GM21360 (cell line): Measurements from ENCODE around the gene CDH4.

Experiments
- ATAC-seq: cut with Tn5 transposase; IDR thresholded peaks from one replicate; pipeline ENCODE4 v1.9.1; 2021; ENCODE audit warnings: mild to moderate bottlenecking, moderate library complexity; ENCODE audit not compliant: unreplicated experiment

The CDH4 gene

GRCh38 chr20:61674688-61675087 lies 422.6 kb downstream of the CDH4 start:
- no peak for ATAC-seq

- ATAC-seq: no peak
These were observed 425.9 kb downstream of the CDH4 start for GRCh38 chr20:61677928-61678327.

DNA sequence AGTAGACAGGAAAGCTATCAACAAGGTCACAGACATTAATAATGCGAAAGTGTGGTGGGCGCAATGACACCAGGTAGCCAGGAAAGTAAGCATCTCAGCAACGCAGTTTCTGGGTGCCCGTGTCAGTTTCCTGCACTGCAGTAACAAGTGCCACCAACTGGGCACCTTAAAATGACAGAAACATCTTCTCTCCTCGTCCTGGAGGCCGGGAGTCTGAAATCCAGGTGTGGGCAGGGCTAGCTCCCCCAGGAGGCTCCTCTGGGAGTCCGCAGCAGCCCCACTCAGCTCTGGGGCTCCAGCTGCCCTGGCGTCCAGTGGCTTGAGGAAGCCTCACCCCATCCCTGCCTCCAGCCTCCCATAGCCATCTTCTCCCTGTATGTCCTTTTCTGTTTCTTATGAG lies 426.4 kb downstream of the CDH4 start:
- ATAC-seq: no peak

- no peak for ATAC-seq
These were observed 427.4 kb downstream of the CDH4 start for GRCh38 chr20:61679473-61679872.

GRCh38 chr20:61680096-61680495 lies 428.0 kb downstream of the CDH4 start:
- ATAC-seq: no peak

GRCh38 chr20:61682114-61682995 lies 430.3 kb downstream of the CDH4 start:
- ATAC-seq: no peak

- no peak for ATAC-seq
These were observed 431.1 kb downstream of the CDH4 start for GRCh38 chr20:61682996-61683681.

- no peak for ATAC-seq
These were observed 431.7 kb downstream of the CDH4 start for GRCh38 chr20:61683721-61684120.

DNA sequence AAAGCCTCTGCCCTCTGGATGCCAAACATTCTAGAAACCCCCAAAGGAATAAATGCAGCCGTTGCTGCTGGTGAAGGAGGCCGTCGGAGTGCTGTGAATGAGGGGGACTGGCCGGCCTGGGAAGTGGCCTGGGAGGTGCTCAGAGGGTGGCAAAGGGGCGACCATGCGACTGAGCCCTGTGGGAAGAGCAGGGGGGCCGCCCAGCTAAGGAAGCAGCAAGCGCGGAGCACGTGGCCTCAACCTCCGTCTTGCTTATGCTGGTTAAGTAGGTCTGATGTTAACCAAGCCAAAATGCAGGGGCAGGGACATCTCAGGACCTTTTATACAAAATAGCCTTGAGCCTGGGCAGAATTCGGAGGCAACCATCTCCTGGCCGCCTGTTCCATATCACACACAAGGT lies 432.1 kb downstream of the CDH4 start:
- ATAC-seq: no peak

DNA sequence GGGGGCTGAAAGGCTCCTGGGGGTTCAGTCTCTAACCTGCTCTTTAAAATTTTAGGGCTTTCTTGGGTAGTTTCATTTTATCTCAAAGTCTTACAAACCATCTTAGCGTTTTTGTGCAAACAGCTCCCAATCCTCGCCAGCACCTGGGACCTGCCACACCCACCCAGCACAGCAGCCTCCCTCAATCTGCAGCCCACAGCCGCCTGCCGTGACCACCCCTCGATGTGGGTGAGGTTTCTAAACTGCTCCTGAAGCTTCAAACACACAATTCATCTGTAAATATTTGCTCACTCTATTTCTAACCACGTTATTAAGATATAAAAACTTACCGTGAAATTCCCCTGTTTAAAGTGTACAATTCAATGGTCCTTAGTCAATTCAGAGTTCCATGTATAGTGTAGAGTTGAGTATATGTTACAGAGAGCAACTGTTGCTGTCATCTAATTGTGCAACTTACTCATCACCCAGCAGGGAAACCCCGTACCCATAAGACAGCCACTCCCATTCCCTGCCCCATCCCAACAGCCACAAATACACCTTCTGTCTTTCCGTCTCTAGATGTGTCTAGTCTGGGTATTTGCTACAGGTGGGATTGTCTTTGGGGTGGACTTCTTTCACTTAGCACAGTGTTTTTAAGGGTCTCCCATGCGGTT lies 432.6 kb downstream of the CDH4 start:
- no peak for ATAC-seq

- ATAC-seq: no peak
These were observed 433.4 kb downstream of the CDH4 start for GRCh38 chr20:61685462-61685861.

DNA sequence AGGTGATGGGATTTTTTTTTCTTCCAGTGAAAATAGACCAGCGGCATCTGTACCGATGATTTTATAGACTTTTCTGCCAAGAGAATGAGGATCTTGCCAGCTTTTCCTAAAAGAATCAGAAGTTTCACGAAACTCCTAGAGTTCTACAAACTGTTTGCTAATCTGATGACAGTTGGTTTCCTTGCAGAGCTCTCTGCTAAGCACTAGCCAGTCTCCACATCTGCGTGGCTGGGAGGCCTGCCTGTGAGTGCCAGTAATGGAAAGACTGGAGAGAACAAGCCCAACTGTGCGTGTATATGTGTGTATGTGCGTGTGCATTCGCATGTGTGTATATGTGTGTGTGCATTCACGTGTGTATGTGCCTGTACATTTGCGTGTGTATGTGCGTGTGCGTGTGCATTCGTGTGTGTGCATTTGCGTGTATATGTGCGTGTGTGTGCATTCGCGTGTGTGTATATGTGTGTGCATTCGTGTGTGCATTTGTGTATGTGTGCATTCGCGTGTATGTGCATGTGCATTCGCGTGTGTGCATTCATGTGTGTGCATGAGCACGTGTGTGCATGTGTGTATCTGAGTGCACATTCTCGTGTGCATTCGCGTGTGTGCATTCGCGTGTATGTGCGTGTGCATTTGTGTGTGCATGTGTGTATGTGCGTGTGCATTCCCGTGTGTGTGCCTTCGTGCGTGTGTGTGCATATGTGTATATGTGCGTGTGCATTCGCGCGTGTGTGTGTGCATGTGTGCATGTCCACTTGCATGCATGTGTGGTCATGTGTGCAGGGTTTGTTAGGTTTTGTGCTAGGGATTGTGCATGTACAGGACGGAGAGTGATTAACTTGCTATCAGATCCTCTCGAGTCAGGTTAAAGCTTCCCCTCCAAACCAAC lies 434.2 kb downstream of the CDH4 start:
- no peak for ATAC-seq

- ATAC-seq: no peak
These were observed 436.4 kb downstream of the CDH4 start for GRCh38 chr20:61688411-61688810.

GRCh38 chr20:61690150-61690549 lies 438.1 kb downstream of the CDH4 start:
- no peak for ATAC-seq

DNA sequence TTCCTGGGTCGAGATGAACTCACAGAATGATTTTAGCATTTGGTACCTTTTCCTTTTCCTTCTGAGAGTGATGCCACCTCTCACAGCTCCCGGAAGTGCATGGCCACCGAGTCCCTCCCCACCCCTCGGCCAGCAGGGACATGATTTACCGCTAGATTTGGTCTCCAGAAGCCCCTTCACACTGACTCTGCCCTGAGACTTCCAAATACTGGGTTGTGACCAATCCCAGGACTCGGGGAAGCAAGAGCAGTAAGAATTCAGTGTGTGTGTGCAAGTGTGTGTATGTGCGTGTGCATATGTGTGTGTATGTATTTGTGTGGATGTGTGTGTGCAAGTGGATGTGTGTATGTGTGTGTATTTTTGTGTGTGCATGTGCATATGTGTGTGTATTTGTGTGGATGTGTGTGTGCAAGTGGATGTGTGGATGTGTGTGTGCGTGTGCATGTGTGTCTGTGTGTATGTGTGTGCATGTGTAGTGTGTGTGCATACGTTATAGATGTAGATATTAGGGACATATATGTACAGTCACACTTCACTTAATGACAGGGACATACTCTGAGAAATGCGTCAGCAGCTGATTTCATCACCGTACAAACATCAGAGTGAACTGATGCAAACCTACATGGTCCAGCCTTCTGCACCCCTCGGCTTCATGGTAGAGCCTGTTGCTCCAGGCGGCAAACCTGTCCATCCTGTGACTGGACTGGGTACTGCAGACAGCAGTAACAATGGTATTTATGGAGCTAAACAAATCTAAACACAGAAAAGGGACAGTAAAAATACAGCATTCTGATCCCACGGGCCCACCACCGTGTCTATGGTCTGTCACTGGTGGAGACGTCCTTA lies 439.2 kb downstream of the CDH4 start:
- ATAC-seq: no peak

GRCh38 chr20:61691978-61692377 lies 439.9 kb downstream of the CDH4 start:
- ATAC-seq: no peak

DNA sequence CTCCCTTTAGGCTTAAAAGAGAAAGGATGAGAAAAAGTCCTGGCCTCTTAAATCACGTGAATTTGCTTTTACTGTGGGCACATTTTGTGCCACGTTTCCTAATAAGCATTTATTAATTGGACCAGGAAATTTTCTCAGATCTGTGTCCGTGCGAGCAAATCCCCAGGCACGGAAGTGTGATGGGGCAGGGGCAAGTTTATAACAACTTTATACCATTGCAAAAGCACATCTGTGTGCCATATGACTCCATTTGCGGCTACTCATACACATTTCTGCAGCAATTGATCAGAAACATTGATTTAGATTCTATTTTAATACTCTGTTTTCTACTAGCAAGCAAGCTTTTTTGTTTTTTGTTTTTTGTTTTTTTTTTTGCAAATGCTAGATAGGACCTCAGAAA lies 440.4 kb downstream of the CDH4 start:
- no peak for ATAC-seq

- no peak for ATAC-seq
These were observed 441.1 kb downstream of the CDH4 start for GRCh38 chr20:61693055-61693600.

DNA sequence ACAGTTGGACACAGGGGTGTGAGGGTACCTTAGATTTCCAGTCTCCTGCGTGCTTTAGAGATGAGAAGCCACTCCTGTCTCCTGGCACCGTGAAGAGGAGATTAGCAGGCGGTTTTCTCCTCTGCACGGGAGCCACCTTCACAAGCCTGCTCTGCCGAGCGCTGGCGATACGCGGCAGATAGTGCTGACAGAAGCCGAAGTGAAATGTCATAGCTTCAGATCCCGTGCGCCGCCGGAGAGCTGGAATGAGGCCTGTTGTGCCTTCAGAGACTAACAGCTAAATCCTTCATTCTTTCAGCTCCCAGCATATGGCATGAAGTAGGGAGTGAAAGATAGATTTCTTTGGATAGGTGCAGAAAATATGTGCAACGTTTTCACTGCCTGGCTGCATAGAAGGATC lies 442.6 kb downstream of the CDH4 start:
- no peak for ATAC-seq

DNA sequence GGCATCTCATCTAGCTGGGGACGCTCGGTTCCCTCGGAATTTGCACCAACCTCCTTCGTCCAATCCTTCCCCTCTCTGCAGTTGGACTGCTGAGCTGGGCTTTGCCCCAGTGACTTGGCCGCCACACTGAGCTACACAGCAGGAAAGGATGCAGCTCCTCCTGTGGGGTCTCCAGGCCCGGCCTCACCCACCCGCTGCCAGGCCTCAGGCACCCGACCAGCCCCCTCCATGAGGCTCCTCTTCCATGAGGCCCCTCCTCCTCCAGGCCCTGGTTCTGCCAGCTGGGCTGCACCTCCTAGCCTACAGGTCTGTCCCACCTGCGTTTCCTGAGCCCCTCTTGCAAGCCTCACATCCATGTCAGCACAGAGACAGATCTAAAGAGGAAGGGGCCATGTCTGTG lies 443.7 kb downstream of the CDH4 start:
- no peak for ATAC-seq
